Measurements from ENCODE around the gene MAD1L1.

DNA sequence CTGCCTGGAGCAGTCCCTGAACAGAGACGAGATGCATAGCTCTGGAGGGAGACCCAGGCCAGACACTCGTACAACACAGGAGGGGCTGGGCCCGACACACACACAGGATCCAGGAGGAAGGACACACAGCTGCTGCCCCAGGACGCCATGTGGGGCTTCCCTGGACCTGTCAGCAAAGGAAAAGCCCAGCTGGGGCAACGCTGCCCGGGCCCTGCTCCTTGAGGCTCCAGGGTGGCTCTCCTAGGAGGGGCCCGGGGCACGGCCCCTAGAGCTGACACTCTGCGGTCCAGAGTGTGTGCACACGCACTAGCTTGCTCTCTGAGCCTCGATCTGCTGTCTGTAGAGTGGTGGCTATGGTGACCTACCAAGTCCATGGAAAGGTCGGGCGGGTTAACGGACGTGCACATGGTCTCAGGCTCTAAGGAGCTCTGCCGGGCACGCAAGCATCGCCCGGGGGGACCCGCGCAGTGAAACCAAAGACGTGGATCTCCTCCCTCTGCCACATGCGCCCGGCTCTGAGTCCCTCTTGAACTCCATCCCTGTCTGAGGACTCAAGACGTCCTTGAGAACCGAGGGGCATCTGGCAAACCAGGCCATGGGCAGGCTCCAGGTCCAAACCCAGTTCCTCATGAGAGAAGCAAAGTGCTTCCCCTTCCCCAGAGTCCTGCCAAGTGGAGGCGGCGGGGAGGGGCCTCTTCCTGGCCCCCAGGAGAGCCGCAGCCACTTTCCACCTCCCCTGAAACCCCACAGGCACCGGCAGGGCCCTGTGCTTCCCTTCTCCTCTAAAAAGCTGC, 283.7 kb downstream of the MAD1L1 start:
- TF ChIP-seq, protein P1, sequence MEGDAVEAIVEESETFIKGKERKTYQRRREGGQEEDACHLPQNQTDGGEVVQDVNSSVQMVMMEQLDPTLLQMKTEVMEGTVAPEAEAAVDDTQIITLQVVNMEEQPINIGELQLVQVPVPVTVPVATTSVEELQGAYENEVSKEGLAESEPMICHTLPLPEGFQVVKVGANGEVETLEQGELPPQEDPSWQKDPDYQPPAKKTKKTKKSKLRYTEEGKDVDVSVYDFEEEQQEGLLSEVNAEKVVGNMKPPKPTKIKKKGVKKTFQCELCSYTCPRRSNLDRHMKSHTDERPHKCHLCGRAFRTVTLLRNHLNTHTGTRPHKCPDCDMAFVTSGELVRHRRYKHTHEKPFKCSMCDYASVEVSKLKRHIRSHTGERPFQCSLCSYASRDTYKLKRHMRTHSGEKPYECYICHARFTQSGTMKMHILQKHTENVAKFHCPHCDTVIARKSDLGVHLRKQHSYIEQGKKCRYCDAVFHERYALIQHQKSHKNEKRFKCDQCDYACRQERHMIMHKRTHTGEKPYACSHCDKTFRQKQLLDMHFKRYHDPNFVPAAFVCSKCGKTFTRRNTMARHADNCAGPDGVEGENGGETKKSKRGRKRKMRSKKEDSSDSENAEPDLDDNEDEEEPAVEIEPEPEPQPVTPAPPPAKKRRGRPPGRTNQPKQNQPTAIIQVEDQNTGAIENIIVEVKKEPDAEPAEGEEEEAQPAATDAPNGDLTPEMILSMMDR (conservative IDR thresholded peaks at IDR 0.05): no peak
- TF ChIP-seq EZH2 (IDR thresholded peaks at IDR 0.05; ENCODE audit: low read depth): no peak

Data from PC-9 (cell line).